Endodermal cell (in vitro differentiated cells): Measurements from ENCODE around the gene EPS8L3. TPM values are rescaled to one million over a fixed set of nuclear protein-coding genes. Genes with fewer than 3 reads are reported as not detected.
A peak's percentile ranks its signal among the peaks of the same experiment; 100 is the strongest.

Experiments
- DNase-seq: peaks from one replicate; pipeline ENCODE4 v3.0.0-alpha.2; 2017
- H3K27ac ChIP-seq: 2 replicates; pipeline ENCODE4 v1.5.1; 2013; ENCODE audit warnings: mild to moderate bottlenecking, low read depth, low read length, moderate library complexity
- H3K27me3 ChIP-seq: 2 replicates; pipeline ENCODE4 v1.6.1; 2013; ENCODE audit warnings: mild to moderate bottlenecking, low read length, moderate library complexity; ENCODE audit not compliant: insufficient read depth, control insufficient read depth, poor library complexity, severe bottlenecking
- H3K36me3 ChIP-seq: 2 replicates; pipeline ENCODE4 v1.7.0; 2013; ENCODE audit warnings: mild to moderate bottlenecking, low read length, moderate library complexity; ENCODE audit not compliant: control insufficient read depth, insufficient read depth
- H3K4me1 ChIP-seq: one replicate; pipeline ENCODE4 v1.7.0; 2013; ENCODE audit warnings: low read length; ENCODE audit not compliant: control insufficient read depth, insufficient read depth
- H3K4me3 ChIP-seq: 2 replicates; pipeline ENCODE4 v1.5.1; 2013; ENCODE audit warnings: mild to moderate bottlenecking, low read length, moderate library complexity
- H3K9ac ChIP-seq: 2 replicates; pipeline ENCODE4 v1.6.1; 2013; ENCODE audit warnings: mild to moderate bottlenecking, low read length, moderate library complexity; ENCODE audit not compliant: poor library complexity, severe bottlenecking; ENCODE audit errors: extremely low read depth
- H3K9me3 ChIP-seq: 2 replicates; pipeline ENCODE4 v1.6.1; 2013; ENCODE audit warnings: mild to moderate bottlenecking, low read length, moderate library complexity; ENCODE audit not compliant: control insufficient read depth
- H3K27ac Mint-ChIP-seq: 2 replicates; pipeline ENCODE4 v1.8.0; 2020; ENCODE audit warnings: mixed read lengths
- H3K27me3 Mint-ChIP-seq: 2 replicates; pipeline ENCODE4 v1.8.0; 2021; ENCODE audit warnings: mild to moderate bottlenecking, mixed read lengths; ENCODE audit not compliant: insufficient read depth
- H3K36me3 Mint-ChIP-seq: 2 replicates; pipeline ENCODE4 v1.8.0; 2020; ENCODE audit warnings: low read depth, mixed read lengths
- H3K4me1 Mint-ChIP-seq: 2 replicates; pipeline ENCODE4 v1.8.0; 2020; ENCODE audit warnings: mixed read lengths
- H3K4me3 Mint-ChIP-seq: 2 replicates; pipeline ENCODE4 v1.8.0; 2020; ENCODE audit warnings: mild to moderate bottlenecking, moderate library complexity, mixed read lengths
- H3K9me3 Mint-ChIP-seq: 2 replicates; pipeline ENCODE4 v1.8.0; 2020; ENCODE audit warnings: mild to moderate bottlenecking, mixed read lengths
- CTCF ChIP-seq: fragments of 200-600 bp; sonication (generic); conservative IDR thresholded peaks from 2 replicates; pipeline ENCODE4 v1.5.0; 2021; ENCODE audit warnings: antibody characterized with exemption, mild to moderate bottlenecking
- WGBS, 2 experiments: methylation state at CpG; one replicate each; pipeline versions ENCODE4 v1.1.5 to v1.1.7; 2013; ENCODE audit warnings: missing lambda C conversion rate in 2 of 2, mixed read lengths in 1 of 2; ENCODE audit not compliant: insufficient coverage in 1 of 2, insufficient read length in 1 of 2; 5-methylcytosine and 5-hydroxymethylcytosine counted together
- long read RNA-seq, 4 experiments: library from polyadenylated mRNA in 2 of 4; library from RNA in 1 of 4; library from capped mRNA in 1 of 4; stranded (forward) in 3 of 4; unstranded in 1 of 4; transcript quantifications; one replicate each; pipeline ENCODE4 v2.0.0, GENCODE V29; 2020 to 2021; ENCODE audit warnings: inconsistent platforms in 1 of 4
- polyA plus RNA-seq, 2 experiments: library from polyadenylated mRNA; stranded (reverse); fragments of 50-300 nt; gene quantifications; one replicate each; pipeline ENCODE4 v1.2.3, GENCODE V29; 2013
- total RNA-seq, 2 donors: library from RNA; stranded (reverse); fragmentation: NEBNext Ultra II Directional in 1 of 2; extraction: Animal tissue kit (Norgen Biotek cat#: 25700) in 1 of 2; gene quantifications; 2 replicates in 1 of 2; 3 replicates in 1 of 2; pipeline ENCODE4 v1.2.1, GENCODE V29; 2021

EPS8L3 gene
- total RNA-seq, result not detected
- polyA plus RNA-seq (2013, experiment 1 of 2), result not detected
- not detected for polyA plus RNA-seq (2013, experiment 2 of 2)
- long read RNA-seq, experiment 1, result 0 reads
- long read RNA-seq, experiment 2, result 0 reads
- long read RNA-seq, experiment 3, result 0 reads
- long read RNA-seq, experiment 4, result 0 reads

GRCh38 chr1:109763646-109764415 is at the start of gene EPS8L3:
EPS8L3 (minus strand) TSS chr1:109763923; CDS start chr1:109761749, 2,174 bp downstream.
- Histone ChIP-seq H3K36me3 (no peaks in the 10 kb centered on the region), H3K4me3 (no peak within 1 kb of the TSS), H3K27me3 (no peaks in the 10 kb centered on the region), H3K9ac (no peak within 1 kb of the TSS), H3K9me3 (no peaks in the 10 kb centered on the region), H3K27ac (no peak within 1 kb of the TSS), H3K4me1 (no peaks in the 10 kb centered on the region)
- Mint-ChIP-seq H3K4me1 (no peaks in the 10 kb centered on the region), H3K4me3 (no peak within 1 kb of the TSS), H3K9me3 (no peaks in the 10 kb centered on the region), H3K27ac (no peak within 1 kb of the TSS), H3K36me3 (no peaks in the 10 kb centered on the region), H3K27me3 (no peaks in the 10 kb centered on the region)
- no peak for TF ChIP-seq CTCF
- WGBS, 2 experiments, result 87 to 100% methylated on average over 6 to 11 of the region's 11 CpGs
- no peak for DNase-seq

GRCh38 chr1:109812691-109813393 is 49.1 kb upstream of the EPS8L3 start:
- peaks cover 11% of the 10 kb centered on the region for H3K9me3 ChIP-seq
- no peak overlapping the region for H3K4me3 ChIP-seq
- Mint-ChIP-seq H3K27ac (no peak overlapping the region), H3K4me1 (no peaks in the 10 kb centered on the region), H3K9me3 (peaks cover 7% of the 10 kb centered on the region), H3K36me3 (peaks cover 3% of the 10 kb centered on the region), H3K4me3 (no peak overlapping the region), H3K27me3 (peaks cover 10% of the 10 kb centered on the region)
- no peaks in the 10 kb centered on the region for H3K27me3 ChIP-seq
- no peak for DNase-seq
- H3K27ac ChIP-seq, result no peak overlapping the region
- H3K36me3 ChIP-seq, result no peaks in the 10 kb centered on the region
- 74 to 83% methylated on average over 1 of the region's 1 CpG for WGBS, 2 experiments
- H3K9ac ChIP-seq, result no peak overlapping the region
- H3K4me1 ChIP-seq, result no peaks in the 10 kb centered on the region
- no peak for TF ChIP-seq CTCF

GRCh38 chr1:109808703-109809102 is 45.0 kb upstream of the EPS8L3 start:
- 91 to 92% methylated on average over 6 of the region's 6 CpGs for WGBS, 2 experiments
- Histone ChIP-seq H3K9me3 (no peaks in the 10 kb centered on the region), H3K27me3 (no peaks in the 10 kb centered on the region), H3K36me3 (no peaks in the 10 kb centered on the region), H3K9ac (no peak overlapping the region), H3K27ac (no peak overlapping the region), H3K4me3 (no peak overlapping the region), H3K4me1 (no peaks in the 10 kb centered on the region)
- no peaks in the 10 kb centered on the region for H3K9me3 Mint-ChIP-seq
- TF ChIP-seq CTCF, result peak; percentile 10
- H3K4me1 Mint-ChIP-seq, result peaks cover 1% of the 10 kb centered on the region
- H3K36me3 Mint-ChIP-seq, result no peaks in the 10 kb centered on the region
- H3K27ac Mint-ChIP-seq, result no peak overlapping the region
- DNase-seq, result peak; percentile 60
- H3K27me3 Mint-ChIP-seq, result peaks cover 6% of the 10 kb centered on the region
- no peak overlapping the region for H3K4me3 Mint-ChIP-seq
